ENCODE measurements around the gene RBM39. TPM values are rescaled to one million over a fixed set of nuclear protein-coding genes. Genes with fewer than 3 reads are reported as not detected.

Gene RBM39
- total RNA-seq, 1 donor from 2014 or later = 515 TPM

- Mint-ChIP-seq H3K27ac (peak overlapping the region; percentile 11), H3K4me1 (ENCODE audit: low read depth) (peaks cover 36% of the 10 kb centered on the region), H3K9me3 (ENCODE audit: low read depth) (no peaks in the 10 kb centered on the region), H3K36me3 (ENCODE audit: insufficient read depth) (peaks cover 5% of the 10 kb centered on the region), H3K4me3 (ENCODE audit: low read depth) (no peak overlapping the region), H3K27me3 (no peaks in the 10 kb centered on the region)
- TF ChIP-seq CTCF (IDR thresholded peaks at IDR 0.05; ENCODE audit: unreplicated experiment) = no peak
- no peak for DNase-seq (ENCODE audit: low spot score, unreplicated experiment)
These were observed 84.8 kb downstream of the RBM39 start for GRCh38 chr20:35657271-35657670.

GRCh38 chr20:35654415-35654814 lies 87.6 kb downstream of the RBM39 start:
- no peaks in the 10 kb centered on the region for H3K9me3 Mint-ChIP-seq (ENCODE audit: low read depth)
- H3K27me3 Mint-ChIP-seq = no peaks in the 10 kb centered on the region
- no peak overlapping the region for H3K27ac Mint-ChIP-seq
- no peak for TF ChIP-seq CTCF (IDR thresholded peaks at IDR 0.05; ENCODE audit: unreplicated experiment)
- peaks cover 22% of the 10 kb centered on the region for H3K4me1 Mint-ChIP-seq (ENCODE audit: low read depth)
- H3K36me3 Mint-ChIP-seq (ENCODE audit: insufficient read depth) = peaks cover 6% of the 10 kb centered on the region
- DNase-seq (ENCODE audit: low spot score, unreplicated experiment) = no peak
- H3K4me3 Mint-ChIP-seq (ENCODE audit: low read depth) = no peak overlapping the region

- peaks cover 6% of the 10 kb centered on the region for H3K36me3 Mint-ChIP-seq (ENCODE audit: insufficient read depth)
- H3K4me1 Mint-ChIP-seq (ENCODE audit: low read depth) = peaks cover 18% of the 10 kb centered on the region
- no peak overlapping the region for H3K27ac Mint-ChIP-seq
- H3K27me3 Mint-ChIP-seq = no peaks in the 10 kb centered on the region
- TF ChIP-seq CTCF (IDR thresholded peaks at IDR 0.05; ENCODE audit: unreplicated experiment) = no peak
- H3K4me3 Mint-ChIP-seq (ENCODE audit: low read depth) = no peak overlapping the region
- no peaks in the 10 kb centered on the region for H3K9me3 Mint-ChIP-seq (ENCODE audit: low read depth)
- no peak for DNase-seq (ENCODE audit: low spot score, unreplicated experiment)
These were observed 88.2 kb downstream of the RBM39 start for GRCh38 chr20:35653893-35654292.

Other genes with a start within 250 kb of the RBM39 start
- gene C20orf173, start 212.6 kb downstream of the RBM39 start, total RNA-seq = not detected in 2 replicates
- 286 and 290 TPM in 2 replicates for gene ERGIC3, start 200.2 kb downstream of the RBM39 start, total RNA-seq
- gene SPAG4, start 126.4 kb downstream of the RBM39 start, total RNA-seq = 1.1 and 2.5 TPM in 2 replicates
- 293 and 298 TPM in 2 replicates for gene CPNE1, start 77.4 kb downstream of the RBM39 start, total RNA-seq
- gene RBM12, start 77.4 kb downstream of the RBM39 start, total RNA-seq = 157 and 161 TPM in 2 replicates
- 13.7 and 16.8 TPM in 2 replicates for gene NFS1, start 42.9 kb downstream of the RBM39 start, total RNA-seq
- gene ROMO1, start 42.9 kb downstream of the RBM39 start, total RNA-seq = 129 and 140 TPM in 2 replicates
- gene PHF20, start 29.8 kb upstream of the RBM39 start, total RNA-seq = 37.1 and 42.2 TPM in 2 replicates
- 73.5 and 73.8 TPM in 2 replicates for gene SCAND1, start 212.2 kb upstream of the RBM39 start, total RNA-seq
- 3.6 and 4.0 TPM in 2 replicates for gene CNBD2, start 226.3 kb upstream of the RBM39 start, total RNA-seq

Measured in progenitor cell of endocrine pancreas (in vitro differentiated cells).